Activated CD4-positive, CD25-positive, alpha-beta regulatory T cell treated with anti-CD3 and anti-CD28 coated beads, Interleukin-2, amount 50 U/mL, for 16 hours (primary cell): ENCODE results near the gene LCN6.
"Not testable (repeated sequence)": the region's sequence is repeated elsewhere in the genome, so short reads cannot be mapped to it uniquely, and the experiment has no call there.

Experiments used
- DNase-seq: peaks from one replicate; pipeline ENCODE4 v3.0.0-alpha.2; 2020; ENCODE audit warnings: low read depth, low spot score

LCN6 gene

GRCh38 chr9:136711219-136711648 is 37.1 kb downstream of the LCN6 start:
- not testable (repeated sequence) for DNase-seq

- DNase-seq = no peak
These were observed 37.8 kb downstream of the LCN6 start for GRCh38 chr9:136710543-136710942.

- no peak for DNase-seq
These were observed 38.7 kb downstream of the LCN6 start for GRCh38 chr9:136709454-136710109.

GRCh38 chr9:136707849-136708517 is 40.3 kb downstream of the LCN6 start:
- no peak for DNase-seq

- no peak for DNase-seq
These were observed 41.3 kb downstream of the LCN6 start for GRCh38 chr9:136707011-136707410.

GRCh38 chr9:136705564-136705963 is 42.8 kb downstream of the LCN6 start:
- DNase-seq = no peak

GRCh38 chr9:136704741-136705140 is 43.6 kb downstream of the LCN6 start:
- not testable (repeated sequence) for DNase-seq

- no peak for DNase-seq
These were observed 45.0 kb downstream of the LCN6 start for GRCh38 chr9:136703276-136703860.

GRCh38 chr9:136701668-136702053 is 46.7 kb downstream of the LCN6 start:
- DNase-seq = no peak

GRCh38 chr9:136700959-136701667 is 47.2 kb downstream of the LCN6 start:
- DNase-seq = no peak

- DNase-seq = no peak
These were observed 48.0 kb downstream of the LCN6 start for GRCh38 chr9:136700304-136700703.

- no peak for DNase-seq
These were observed 49.6 kb downstream of the LCN6 start for GRCh38 chr9:136698635-136699246.

GRCh38 chr9:136697821-136698526 is 50.4 kb downstream of the LCN6 start:
- DNase-seq = no peak

GRCh38 chr9:136697146-136697820 is 51.0 kb downstream of the LCN6 start:
- no peak for DNase-seq

- no peak for DNase-seq
These were observed 51.8 kb downstream of the LCN6 start for GRCh38 chr9:136696502-136696901.

GRCh38 chr9:136695955-136696354 is 52.4 kb downstream of the LCN6 start:
- no peak for DNase-seq

- DNase-seq = no peak
These were observed 52.9 kb downstream of the LCN6 start for GRCh38 chr9:136695435-136695895.

GRCh38 chr9:136694872-136695247 is 53.5 kb downstream of the LCN6 start:
- no peak for DNase-seq

- no peak for DNase-seq
These were observed 54.0 kb downstream of the LCN6 start for GRCh38 chr9:136694163-136694871.
